Endometrium (tissue), 2 donors: Measurements from ENCODE around the gene MRC2.
A peak's percentile ranks its signal among the peaks of the same experiment; 100 is the strongest.

Source experiments
- FAIRE-seq: peaks from 2 replicates; lab custom pipeline; 2012; peaks lifted over from hg19 to GRCh38; lab: Jason Lieb, UNC
- donor health status: control.
- donor health status: control.

Gene MRC2

DNA sequence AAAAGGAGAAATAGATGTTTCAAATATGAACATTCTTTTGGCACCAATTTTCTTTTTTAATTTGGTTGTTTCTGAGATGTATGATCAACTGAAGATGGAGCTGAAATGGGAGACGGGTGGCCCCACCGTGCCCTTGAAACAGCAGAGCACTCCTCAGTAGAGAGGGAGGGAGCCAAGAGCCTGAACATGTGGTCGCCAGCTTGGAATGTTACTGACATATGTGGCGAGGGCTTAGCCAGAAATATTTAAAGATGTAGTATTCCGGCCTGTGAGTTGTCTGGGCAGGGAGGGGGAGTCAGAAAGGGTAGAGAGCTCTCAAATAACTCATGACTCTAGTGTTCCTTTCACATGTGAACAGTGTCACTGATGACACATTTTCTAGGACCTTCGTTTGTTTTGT lies 13.3 kb upstream of the MRC2 start:
- FAIRE-seq = peak; percentile 37

DNA sequence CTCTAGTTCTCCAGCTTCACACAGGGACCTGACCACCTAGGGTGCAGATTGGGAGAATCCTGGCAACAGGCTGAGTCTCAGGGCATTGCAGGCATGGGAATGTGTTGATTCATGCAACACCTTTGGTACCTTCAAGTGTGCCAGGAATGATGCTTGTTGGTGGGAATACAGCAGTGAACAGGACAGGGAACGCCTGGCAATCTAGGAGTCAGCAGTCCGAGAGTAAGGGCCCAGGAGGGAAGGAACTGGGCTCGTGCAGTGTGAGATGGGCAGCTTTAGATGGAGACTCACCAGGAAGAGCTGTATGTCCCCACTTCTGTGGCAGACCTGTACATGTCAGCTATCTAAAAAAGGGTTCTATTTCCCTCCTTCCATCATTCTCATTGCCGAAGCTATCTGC lies 12.0 kb upstream of the MRC2 start:
- FAIRE-seq = no peak

- no peak for FAIRE-seq
Observed at GRCh38 chr17:62616993-62617893, 10.2 kb upstream of the MRC2 start.

GRCh38 chr17:62617894-62618472 lies 9.5 kb upstream of the MRC2 start:
- FAIRE-seq = no peak

DNA sequence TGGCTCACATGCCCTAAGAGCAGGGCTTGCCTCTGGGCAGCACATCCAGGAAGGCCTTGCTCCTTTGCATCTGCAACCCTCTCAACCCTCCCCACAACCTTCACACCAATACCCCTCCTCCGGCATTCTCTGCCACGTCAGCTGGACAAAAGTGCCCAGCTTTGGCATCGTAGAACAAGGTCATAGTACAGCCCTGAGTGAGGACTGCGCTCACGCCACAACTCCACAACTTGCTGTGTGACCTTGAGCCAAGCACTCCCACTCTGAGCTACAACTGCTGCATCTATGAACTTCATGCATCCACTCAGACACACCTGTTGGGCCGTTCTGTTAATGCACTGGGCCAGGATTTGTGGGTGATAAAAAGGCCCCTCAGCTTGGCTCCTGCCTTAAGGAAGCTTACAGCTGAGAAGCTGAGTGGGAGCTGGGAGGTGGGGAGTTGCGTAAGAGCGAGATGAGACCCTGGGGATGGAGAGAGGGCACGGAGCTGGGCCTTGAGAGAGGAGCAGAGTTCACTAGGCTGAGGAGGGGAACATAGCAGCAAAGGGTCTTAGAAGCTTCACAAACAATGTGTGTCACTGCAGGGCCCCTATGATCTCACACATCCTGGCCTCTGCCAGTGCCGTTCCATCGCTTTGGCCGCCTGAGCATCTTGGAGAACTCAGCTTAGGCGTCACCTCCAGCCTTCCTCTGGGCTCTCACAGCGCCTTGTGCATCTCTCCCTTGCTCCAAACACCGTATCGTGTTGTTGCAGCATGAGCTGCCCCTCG lies 8.6 kb upstream of the MRC2 start:
- no peak for FAIRE-seq

- FAIRE-seq = no peak
Observed at GRCh38 chr17:62619417-62620155, 7.9 kb upstream of the MRC2 start.

DNA sequence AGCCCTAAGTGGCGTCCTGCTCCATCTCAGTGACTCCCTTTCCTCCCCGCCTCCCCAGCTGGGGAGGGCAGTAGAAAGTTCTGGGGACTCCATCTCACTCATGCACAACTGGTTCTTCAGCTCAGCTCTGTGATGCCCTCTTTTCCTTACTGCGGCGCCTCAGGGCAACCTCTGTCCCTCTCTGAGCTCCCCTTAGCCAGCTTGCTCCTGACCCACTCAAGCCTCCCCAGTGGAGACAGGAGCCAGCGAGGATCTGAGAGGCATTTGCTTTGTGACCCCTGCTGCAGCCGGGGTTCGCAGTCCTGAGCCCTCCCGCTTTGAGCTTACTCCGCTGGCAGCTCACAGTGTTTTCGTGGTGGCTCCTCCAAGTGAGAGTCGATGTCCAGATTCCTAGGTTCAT lies 6.2 kb upstream of the MRC2 start:
- FAIRE-seq = no peak

DNA sequence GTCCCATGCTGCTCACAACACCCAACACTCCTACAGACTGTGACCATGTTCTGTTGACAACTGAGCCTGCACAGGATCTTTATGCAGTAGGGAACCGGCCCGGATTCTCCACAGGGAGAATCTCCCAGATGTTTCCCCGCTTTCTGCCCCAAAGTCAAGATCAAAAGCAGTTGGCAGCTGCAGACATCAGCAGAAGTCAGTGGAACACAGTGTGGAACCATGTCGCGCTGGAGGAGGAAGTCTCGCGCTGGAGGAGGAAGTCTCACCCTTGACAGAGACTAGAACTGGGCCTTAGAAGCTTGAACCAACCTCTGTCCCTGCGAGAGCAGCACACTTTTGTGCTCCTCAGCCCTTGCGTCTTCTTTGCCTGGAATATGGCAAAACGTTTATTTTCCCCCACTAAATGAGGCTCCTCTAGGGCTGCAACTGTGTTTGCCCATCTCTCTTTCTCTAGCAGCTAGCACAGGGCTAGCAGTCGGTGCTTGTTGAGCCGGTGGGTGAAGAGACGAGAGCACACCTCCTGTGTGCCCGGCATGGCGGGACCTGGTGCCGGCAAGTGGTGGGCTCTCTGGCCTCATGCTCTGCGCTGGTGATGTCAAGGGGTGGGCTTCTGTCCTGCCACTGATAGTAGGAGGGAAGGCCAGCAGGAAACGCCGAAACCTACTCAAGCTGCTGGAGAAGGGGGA lies 2.1 kb upstream of the MRC2 start:
- FAIRE-seq = no peak

DNA sequence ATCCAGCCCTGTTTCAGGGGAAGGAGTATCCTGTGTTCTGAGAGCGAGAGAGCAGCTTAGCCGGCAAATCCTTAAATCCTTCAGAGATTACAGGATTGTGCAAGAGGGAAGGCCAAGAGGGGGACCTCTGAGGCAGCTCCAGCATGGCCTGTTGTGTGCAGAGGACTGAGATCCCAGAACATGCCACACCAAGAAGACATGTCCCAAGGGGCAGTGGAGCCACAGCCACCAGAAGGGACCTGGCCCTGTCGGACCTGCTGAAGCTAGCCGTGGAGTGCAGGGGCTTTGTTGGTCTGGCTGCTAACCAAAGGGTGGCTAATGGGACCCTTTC lies 1.6 kb upstream of the MRC2 start:
- no peak for FAIRE-seq

DNA sequence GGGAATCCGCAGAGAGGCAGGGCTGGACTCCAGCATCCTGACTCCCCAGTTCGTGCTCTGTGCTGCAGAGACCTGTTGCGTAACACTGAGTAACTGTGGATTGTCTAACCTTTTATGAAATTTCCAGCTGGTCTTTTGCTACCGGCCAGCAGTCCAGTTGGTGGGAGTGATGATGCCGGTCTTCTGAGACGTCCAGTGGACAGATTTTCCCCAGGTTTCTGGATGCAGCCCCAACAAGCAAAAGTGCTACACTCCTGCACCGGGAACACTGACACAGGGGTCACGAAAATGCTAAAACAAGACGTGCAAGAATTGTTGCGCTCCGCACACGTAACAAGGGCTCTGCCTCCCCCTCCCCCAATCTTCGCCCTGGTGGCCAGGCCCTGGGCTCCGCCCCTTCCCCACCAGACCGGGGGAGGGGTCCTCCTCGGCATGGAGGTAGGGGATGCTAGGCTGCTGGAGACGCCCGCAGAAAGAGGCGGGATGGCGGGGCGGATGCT lies 701 bp upstream of the MRC2 start:
- no peak for FAIRE-seq

DNA sequence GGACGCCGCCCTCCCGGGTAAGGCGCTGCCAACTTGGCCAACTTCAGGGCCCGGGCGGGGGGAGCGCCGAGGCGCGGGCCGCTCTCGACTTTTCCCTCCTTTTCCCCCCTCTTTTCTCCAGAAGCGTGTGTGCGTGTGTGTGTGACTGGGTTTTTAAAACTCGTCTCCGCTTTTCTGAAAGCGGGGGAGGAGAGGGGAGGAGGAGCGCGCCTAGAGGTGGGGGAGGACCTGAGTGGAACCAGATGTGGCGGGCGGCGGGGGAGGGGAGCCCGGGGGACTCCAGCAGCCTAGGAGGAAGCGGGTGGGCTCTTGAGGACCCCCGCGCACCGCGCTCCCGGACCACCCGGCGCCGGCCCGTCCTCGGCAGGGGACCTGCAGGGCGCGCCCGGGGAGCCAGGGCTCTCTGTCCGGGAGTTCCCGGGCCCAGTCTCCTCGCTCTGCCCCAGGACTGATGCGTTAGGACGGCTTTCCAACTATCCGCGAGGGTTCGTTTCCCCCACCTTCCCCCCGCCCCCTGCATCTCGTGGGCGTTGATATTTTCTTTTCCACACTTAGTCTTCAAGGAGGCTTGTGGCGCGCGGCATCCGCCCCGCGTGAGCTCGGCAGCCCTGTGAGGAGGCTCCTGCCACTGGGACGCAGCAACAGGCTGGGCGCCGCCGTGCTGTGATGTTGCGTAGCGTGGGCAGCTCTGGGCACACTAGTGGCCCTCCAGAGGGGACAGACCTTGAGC lies 599 bp downstream of the MRC2 start:
- FAIRE-seq = no peak

GRCh38 chr17:62628831-62629555 lies 1.5 kb downstream of the MRC2 start:
- no peak for FAIRE-seq

DNA sequence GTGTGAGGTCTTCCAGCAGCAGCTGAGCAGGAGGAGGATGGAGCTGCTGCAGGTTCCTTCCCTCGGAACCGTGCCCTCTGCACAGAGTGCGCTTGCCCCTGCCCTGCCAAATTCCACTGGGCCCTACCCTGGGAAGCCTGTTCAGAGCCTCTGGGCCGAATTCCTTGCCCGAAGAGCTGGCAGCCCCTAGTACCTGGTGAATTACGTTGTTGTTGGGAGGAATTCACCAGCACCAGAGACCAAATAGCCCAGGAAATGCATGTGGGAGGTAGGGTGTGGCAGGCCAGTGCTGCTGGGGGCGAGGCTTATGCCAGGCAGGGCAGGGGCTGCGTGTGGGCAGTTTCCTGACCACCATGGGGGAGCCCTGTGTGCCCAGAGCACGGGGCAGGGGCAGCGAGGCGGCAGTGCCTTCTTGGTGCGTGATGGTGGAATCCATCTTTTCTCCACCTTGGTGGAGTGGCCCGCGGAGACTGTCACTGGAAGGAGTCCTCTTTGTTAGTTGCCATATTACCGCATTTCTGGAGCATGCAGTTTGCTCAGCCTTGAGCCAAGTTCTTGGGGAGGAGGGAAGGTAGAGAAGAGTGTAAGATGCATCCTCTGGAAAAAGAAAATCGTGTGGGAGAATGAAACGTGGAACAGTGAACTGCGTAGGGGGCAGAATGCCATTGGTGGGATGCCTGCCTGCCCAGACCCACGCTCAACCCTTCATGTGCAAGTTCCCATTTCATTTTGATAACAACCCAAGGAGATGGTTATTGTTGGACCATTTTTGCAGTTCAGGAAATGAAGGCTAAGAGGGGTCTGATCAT lies 2.3 kb downstream of the MRC2 start:
- FAIRE-seq = no peak

- FAIRE-seq = no peak
Observed at GRCh38 chr17:62630365-62631085, 3.1 kb downstream of the MRC2 start.

- no peak for FAIRE-seq
Observed at GRCh38 chr17:62631086-62631935, 3.8 kb downstream of the MRC2 start.

DNA sequence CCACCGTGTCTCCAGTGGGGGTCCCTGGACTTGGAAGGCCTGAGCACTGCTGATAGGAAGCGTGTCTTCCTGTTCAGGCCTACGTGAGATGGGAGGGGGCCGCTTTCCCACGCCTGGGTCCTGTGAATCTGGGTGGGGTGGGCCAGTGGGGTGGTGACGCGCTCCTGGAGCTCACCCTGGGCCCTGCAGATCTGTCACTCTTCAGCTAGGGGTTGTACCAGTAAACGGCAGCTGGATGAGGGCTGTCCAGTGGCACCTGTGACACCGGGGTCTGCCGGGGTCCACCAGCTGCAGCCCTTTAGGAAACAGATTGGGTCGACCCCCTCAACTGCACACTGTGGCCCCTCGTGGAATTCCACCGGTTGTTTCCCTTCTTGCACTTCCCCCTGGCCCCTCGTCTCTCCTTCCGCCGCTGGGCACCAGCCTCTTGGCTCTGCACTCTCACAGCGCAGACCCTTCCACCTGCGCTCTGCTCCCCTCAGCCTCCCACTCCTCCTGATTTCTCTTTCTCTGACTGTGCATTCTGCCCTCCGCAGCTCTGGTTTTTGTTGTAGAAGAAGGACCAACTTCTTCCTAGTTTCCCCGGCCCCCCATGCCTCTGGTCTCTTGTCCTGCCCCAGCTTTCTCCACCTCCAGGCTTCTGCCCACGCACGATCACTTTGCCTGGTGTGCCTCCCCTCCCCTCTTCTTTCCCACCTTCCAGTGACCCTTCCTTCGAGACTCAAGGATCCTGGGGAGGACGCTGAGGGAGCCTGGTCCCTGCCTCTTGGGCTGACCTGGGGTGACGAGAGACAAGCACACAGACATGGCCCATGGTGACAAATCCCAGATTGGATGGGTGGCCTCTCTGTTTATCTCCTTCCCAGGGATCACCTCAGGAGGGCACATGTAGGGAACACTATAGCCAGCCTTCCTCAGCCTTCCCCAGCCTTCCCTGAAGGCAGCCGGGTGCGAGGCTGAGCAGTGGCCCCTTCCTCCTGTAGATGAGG lies 4.8 kb downstream of the MRC2 start:
- FAIRE-seq = no peak

DNA sequence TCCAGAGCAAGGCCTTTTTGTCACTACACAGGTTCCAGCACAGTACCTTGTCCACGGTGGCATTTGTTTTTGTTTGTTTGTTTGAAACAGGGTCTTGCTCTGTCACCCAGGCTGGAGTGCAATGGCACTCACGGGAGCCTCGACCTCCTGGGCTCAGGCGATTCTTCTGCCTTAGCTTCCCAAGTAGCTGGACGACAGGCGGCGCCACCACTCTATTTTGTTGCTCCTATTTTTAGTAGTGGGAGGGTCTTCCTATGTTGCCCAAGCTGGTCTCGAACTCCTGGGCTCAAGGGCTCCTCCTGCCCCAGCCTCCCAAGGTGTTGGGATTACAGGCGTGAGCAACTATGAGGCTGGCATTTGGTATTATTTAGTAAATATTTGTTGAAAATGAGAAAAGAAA lies 10.3 kb downstream of the MRC2 start:
- no peak for FAIRE-seq
